GF-D8 (cell line): Measurements from ENCODE around the gene SCYGR4.
"Not testable (repeated sequence)": the region's sequence is repeated elsewhere in the genome, so short reads cannot be mapped to it uniquely, and the experiment has no call there.

Source experiments
- DNase-seq: peaks from one replicate; lab custom pipeline; 2025; lab: John Stamatoyannopoulos, UW

Gene SCYGR4

GRCh38 chr2:227666631-227667170, 49.4 kb downstream of the SCYGR4 start, which contains the start of gene SCYGR5:
TSS of gene SCYGR5 (plus strand) at chr2:227666804. CDS start at chr2:227666804, 0 bp downstream.
- not testable (repeated sequence) for DNase-seq
